SK-N-SH treated with all-trans-retinoic acid at 6 μM for 48 hours (cell line): ENCODE measurements around the gene PLS3.

Experiments
- ATAC-seq: fragments of 200-7000 bp; cut with Tn5 transposase; 3 replicates; pipeline ENCODE4 v1.9.1; 2020; ENCODE audit warnings: mild to moderate bottlenecking, moderate library complexity
- ARNTL ChIP-seq: fragments of 450-650 bp; formaldehyde crosslinking; IDR thresholded peaks from 2 replicates; pipeline ENCODE4 v1.5.0; 2020; ENCODE audit warnings: low read depth, mild to moderate bottlenecking, moderate library complexity, borderline replicate concordance
- BACH2 ChIP-seq: fragments of 250-450 bp; sonication (Bioruptor Pico); IDR thresholded peaks from 2 replicates; pipeline ENCODE4 v1.9.0; 2021; ENCODE audit warnings: mild to moderate bottlenecking, borderline replicate concordance
- CREB5 ChIP-seq: fragments of 250-450 bp; sonication (Bioruptor Pico); IDR thresholded peaks from 2 replicates; pipeline ENCODE4 v1.5.1; 2020; ENCODE audit warnings: low read depth, mild to moderate bottlenecking, moderate library complexity
- CSDC2 ChIP-seq: fragments of 250-450 bp; sonication (Bioruptor Pico); IDR thresholded peaks from 2 replicates; pipeline ENCODE4 v1.5.0; 2020; ENCODE audit warnings: mild to moderate bottlenecking, moderate library complexity
- ESRRG ChIP-seq: fragments of 250-450 bp; sonication (Bioruptor Pico); IDR thresholded peaks from 2 replicates; pipeline ENCODE4 v1.6.1; 2021; ENCODE audit warnings: mild to moderate bottlenecking
- GLIS3 ChIP-seq: fragments of 250-450 bp; sonication (Bioruptor Pico); IDR thresholded peaks from 2 replicates; pipeline ENCODE4 v1.5.0; 2020; ENCODE audit warnings: mild to moderate bottlenecking, moderate library complexity
- ISL1 ChIP-seq: fragments of 250-450 bp; sonication (Bioruptor Pico); IDR thresholded peaks from 2 replicates; pipeline ENCODE4 v2.1.2; 2022; ENCODE audit warnings: mild to moderate bottlenecking, moderate library complexity
- PPARA ChIP-seq: fragments of 250-450 bp; sonication (Bioruptor Pico); IDR thresholded peaks from 2 replicates; pipeline ENCODE4 v1.5.0; 2020; ENCODE audit warnings: mild to moderate bottlenecking, borderline replicate concordance
- RARB ChIP-seq: fragments of 250-450 bp; sonication (Bioruptor Pico); IDR thresholded peaks from 2 replicates; pipeline ENCODE4 v1.8.0; 2021; ENCODE audit warnings: mild to moderate bottlenecking, moderate library complexity
- TCF4 ChIP-seq: fragments of 250-450 bp; sonication (Bioruptor Pico); IDR thresholded peaks from 2 replicates; pipeline ENCODE4 v1.8.0; 2021; ENCODE audit warnings: mild to moderate bottlenecking, moderate library complexity, borderline replicate concordance
- TOX ChIP-seq: fragments of 250-450 bp; sonication (Bioruptor Pico); IDR thresholded peaks from 2 replicates; pipeline ENCODE4 v1.8.0; 2021; ENCODE audit warnings: mild to moderate bottlenecking, moderate library complexity, borderline replicate concordance
- ZC3H10 ChIP-seq: fragments of 250-450 bp; sonication (Bioruptor Pico); IDR thresholded peaks from 2 replicates; pipeline ENCODE4 v1.5.1; 2021; ENCODE audit warnings: mild to moderate bottlenecking, moderate library complexity
- ZFP3 ChIP-seq: fragments of 250-450 bp; sonication (Bioruptor Pico); IDR thresholded peaks from 2 replicates; pipeline ENCODE4 v1.5.0; 2020; ENCODE audit warnings: mild to moderate bottlenecking, moderate library complexity
- ZFP30 ChIP-seq: fragments of 450-650 bp; formaldehyde crosslinking; IDR thresholded peaks from 2 replicates; pipeline ENCODE4 v1.5.0; 2022; ENCODE audit warnings: mild to moderate bottlenecking, moderate library complexity
- ZNF565 ChIP-seq: fragments of 450-650 bp; formaldehyde crosslinking; conservative IDR thresholded peaks from 2 replicates; pipeline ENCODE4 v1.5.0; 2020; ENCODE audit warnings: low read depth, mild to moderate bottlenecking, moderate library complexity
- ZNF70 ChIP-seq: fragments of 450-650 bp; formaldehyde crosslinking; IDR thresholded peaks from 2 replicates; pipeline ENCODE4 v1.5.0; 2020; ENCODE audit warnings: mild to moderate bottlenecking, moderate library complexity
- TF ChIP-seq, protein P1 (sequence below): fragments of 250-450 bp; sonication (Bioruptor Pico); IDR thresholded peaks from 2 replicates; pipeline ENCODE4 v1.5.1; 2021; ENCODE audit warnings: mild to moderate bottlenecking, moderate library complexity
- TF ChIP-seq, protein P2 (sequence below): fragments of 250-450 bp; sonication (Bioruptor Pico); IDR thresholded peaks from 2 replicates; pipeline ENCODE4 v1.8.0; 2021; ENCODE audit warnings: low read depth, mild to moderate bottlenecking, moderate library complexity, borderline replicate concordance
- TF ChIP-seq, protein P3 (sequence below): fragments of 250-450 bp; sonication (Bioruptor Pico); IDR thresholded peaks from 2 replicates; pipeline ENCODE4 v1.8.0; 2020; ENCODE audit warnings: mild to moderate bottlenecking, moderate library complexity, borderline replicate concordance

PLS3 gene

DNA sequence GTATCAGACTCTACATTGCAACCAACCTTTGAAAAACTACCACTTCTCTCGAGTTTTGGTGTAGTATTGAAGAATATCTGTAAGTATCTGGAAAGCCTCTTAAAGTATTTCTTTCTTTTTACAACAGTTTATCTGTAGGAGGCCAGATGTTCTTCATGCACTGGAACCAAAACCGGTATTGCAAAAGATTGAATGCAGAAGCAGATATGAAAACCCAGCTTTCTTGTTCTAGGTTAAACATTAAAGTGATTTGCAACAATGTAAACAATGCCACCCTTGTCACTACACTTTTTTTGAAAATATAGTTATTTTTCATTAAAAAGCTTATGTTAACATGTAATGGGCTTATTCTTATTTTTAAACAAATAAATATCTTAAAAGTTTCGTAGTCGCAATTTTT, 27.2 kb downstream of the PLS3 start:
- no peak for ATAC-seq
- TF ChIP-seq TOX (no peak), ZC3H10 (no peak), BACH2 (no peak), CREB5 (no peak), ZFP3 (CRISPR knock-in tag) (no peak), ZNF565 (CRISPR knock-in tag) (no peak), CSDC2 (no peak), GLIS3 (CRISPR knock-in tag) (no peak), TCF4 (no peak), ARNTL (CRISPR knock-in tag) (no peak)
- TF ChIP-seq, protein P1, sequence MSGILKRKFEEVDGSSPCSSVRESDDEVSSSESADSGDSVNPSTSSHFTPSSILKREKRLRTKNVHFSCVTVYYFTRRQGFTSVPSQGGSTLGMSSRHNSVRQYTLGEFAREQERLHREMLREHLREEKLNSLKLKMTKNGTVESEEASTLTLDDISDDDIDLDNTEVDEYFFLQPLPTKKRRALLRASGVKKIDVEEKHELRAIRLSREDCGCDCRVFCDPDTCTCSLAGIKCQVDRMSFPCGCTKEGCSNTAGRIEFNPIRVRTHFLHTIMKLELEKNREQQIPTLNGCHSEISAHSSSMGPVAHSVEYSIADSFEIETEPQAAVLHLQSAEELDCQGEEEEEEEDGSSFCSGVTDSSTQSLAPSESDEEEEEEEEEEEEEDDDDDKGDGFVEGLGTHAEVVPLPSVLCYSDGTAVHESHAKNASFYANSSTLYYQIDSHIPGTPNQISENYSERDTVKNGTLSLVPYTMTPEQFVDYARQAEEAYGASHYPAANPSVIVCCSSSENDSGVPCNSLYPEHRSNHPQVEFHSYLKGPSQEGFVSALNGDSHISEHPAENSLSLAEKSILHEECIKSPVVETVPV (CRISPR knock-in tag) = no peak
- TF ChIP-seq, all 23 proteins: peak for 0

- ATAC-seq = no peak
- TF ChIP-seq ZNF565 (CRISPR knock-in tag) = no peak
Measured at GRCh38 chrX:115589419-115589818, 28.4 kb downstream of the PLS3 start.

DNA sequence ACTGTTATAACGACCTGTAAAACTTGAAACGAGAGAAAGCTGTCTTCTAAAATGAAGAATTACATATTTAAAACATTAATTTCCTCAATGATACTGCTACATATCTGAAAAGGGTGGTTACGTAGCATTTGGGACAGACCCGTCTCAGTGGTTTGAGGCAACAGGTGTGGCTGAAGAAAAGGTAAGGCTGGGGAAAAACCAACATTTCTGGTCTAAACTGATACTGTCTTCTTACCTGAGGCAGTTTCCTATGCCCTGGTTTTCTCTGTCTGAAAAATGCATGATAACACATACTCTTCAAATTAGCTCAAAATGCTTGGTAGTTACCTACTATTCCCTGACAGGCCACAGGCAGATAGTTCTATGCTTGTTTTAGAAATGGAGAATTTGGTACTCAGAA, 30.4 kb downstream of the PLS3 start:
- no peak for ATAC-seq
- TF ChIP-seq, protein P2, sequence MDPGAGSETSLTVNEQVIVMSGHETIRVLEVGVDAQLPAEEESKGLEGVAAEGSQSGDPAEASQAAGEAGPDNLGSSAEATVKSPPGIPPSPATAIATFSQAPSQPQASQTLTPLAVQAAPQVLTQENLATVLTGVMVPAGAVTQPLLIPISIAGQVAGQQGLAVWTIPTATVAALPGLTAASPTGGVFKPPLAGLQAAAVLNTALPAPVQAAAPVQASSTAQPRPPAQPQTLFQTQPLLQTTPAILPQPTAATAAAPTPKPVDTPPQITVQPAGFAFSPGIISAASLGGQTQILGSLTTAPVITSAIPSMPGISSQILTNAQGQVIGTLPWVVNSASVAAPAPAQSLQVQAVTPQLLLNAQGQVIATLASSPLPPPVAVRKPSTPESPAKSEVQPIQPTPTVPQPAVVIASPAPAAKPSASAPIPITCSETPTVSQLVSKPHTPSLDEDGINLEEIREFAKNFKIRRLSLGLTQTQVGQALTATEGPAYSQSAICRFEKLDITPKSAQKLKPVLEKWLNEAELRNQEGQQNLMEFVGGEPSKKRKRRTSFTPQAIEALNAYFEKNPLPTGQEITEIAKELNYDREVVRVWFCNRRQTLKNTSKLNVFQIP (CRISPR knock-in tag) = no peak
- TF ChIP-seq CREB5 (no peak), ZFP3 (CRISPR knock-in tag) (no peak), ISL1 (CRISPR knock-in tag) (no peak), CSDC2 (no peak), GLIS3 (CRISPR knock-in tag) (no peak), RARB (CRISPR knock-in tag) (no peak), ESRRG (CRISPR knock-in tag) (no peak), ZC3H10 (no peak), ZFP30 (CRISPR knock-in tag) (no peak), ZNF565 (CRISPR knock-in tag) (no peak), BACH2 (no peak), ZNF70 (no peak), ARNTL (CRISPR knock-in tag) (no peak), PPARA (CRISPR knock-in tag) (no peak)
- TF ChIP-seq, protein P3, sequence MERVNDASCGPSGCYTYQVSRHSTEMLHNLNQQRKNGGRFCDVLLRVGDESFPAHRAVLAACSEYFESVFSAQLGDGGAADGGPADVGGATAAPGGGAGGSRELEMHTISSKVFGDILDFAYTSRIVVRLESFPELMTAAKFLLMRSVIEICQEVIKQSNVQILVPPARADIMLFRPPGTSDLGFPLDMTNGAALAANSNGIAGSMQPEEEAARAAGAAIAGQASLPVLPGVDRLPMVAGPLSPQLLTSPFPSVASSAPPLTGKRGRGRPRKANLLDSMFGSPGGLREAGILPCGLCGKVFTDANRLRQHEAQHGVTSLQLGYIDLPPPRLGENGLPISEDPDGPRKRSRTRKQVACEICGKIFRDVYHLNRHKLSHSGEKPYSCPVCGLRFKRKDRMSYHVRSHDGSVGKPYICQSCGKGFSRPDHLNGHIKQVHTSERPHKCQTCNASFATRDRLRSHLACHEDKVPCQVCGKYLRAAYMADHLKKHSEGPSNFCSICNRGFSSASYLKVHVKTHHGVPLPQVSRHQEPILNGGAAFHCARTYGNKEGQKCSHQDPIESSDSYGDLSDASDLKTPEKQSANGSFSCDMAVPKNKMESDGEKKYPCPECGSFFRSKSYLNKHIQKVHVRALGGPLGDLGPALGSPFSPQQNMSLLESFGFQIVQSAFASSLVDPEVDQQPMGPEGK (CRISPR knock-in tag) = no peak
- TF ChIP-seq, protein P1 (CRISPR knock-in tag) = no peak
